GOT3 (cell line): ENCODE measurements around the gene OSTC.
"Not testable (repeated sequence)": the region's sequence is repeated elsewhere in the genome, so short reads cannot be mapped to it uniquely, and the experiment has no call there.

Experiments
- DNase-seq: peaks from one replicate; lab custom pipeline; 2025; ENCODE audit warnings: mixed read lengths; lab: John Stamatoyannopoulos, UW

OSTC gene

GRCh38 chr4:108646706-108647105, 3.7 kb upstream of the OSTC start:
- DNase-seq = no peak

- DNase-seq = no peak
Observed at GRCh38 chr4:108649863-108650211, 562 bp upstream of the OSTC start.

GRCh38 chr4:108651014-108651791, 804 bp downstream of the OSTC start:
- no peak for DNase-seq

GRCh38 chr4:108662629-108663028, 12.2 kb downstream of the OSTC start:
- no peak for DNase-seq

- DNase-seq = no peak
Observed at GRCh38 chr4:108674356-108674977, 24.1 kb downstream of the OSTC start.

- no peak for DNase-seq
Observed at GRCh38 chr4:108681321-108681809, 31.0 kb downstream of the OSTC start.

GRCh38 chr4:108683479-108683878, 33.1 kb downstream of the OSTC start:
- no peak for DNase-seq

- no peak for DNase-seq
Observed at GRCh38 chr4:108685036-108685686, 34.8 kb downstream of the OSTC start.

GRCh38 chr4:108690738-108691137, 40.3 kb downstream of the OSTC start:
- DNase-seq = no peak

GRCh38 chr4:108693211-108693610, 42.8 kb downstream of the OSTC start:
- no peak for DNase-seq

GRCh38 chr4:108693819-108694218, 43.4 kb downstream of the OSTC start:
- DNase-seq = no peak

- no peak for DNase-seq
Observed at GRCh38 chr4:108694423-108694822, 44.0 kb downstream of the OSTC start.

- DNase-seq = no peak
Observed at GRCh38 chr4:108695062-108695461, 44.7 kb downstream of the OSTC start.

GRCh38 chr4:108696160-108696559, 45.8 kb downstream of the OSTC start:
- DNase-seq = no peak

GRCh38 chr4:108700081-108700757, 49.8 kb downstream of the OSTC start:
- no peak for DNase-seq

- no peak for DNase-seq
Observed at GRCh38 chr4:108702960-108703359, 52.6 kb downstream of the OSTC start.

GRCh38 chr4:108703370-108703769, 53.0 kb downstream of the OSTC start:
- no peak for DNase-seq

- no peak for DNase-seq
Observed at GRCh38 chr4:108703966-108704365, 53.6 kb downstream of the OSTC start.

GRCh38 chr4:108706289-108706688, 55.9 kb downstream of the OSTC start:
- DNase-seq = no peak

GRCh38 chr4:108709234-108709633, 58.8 kb downstream of the OSTC start:
- DNase-seq = no peak

- DNase-seq = no peak
Observed at GRCh38 chr4:108709722-108710121, 59.3 kb downstream of the OSTC start.

GRCh38 chr4:108710578-108710977, 60.2 kb downstream of the OSTC start:
- DNase-seq = not testable (repeated sequence)

- no peak for DNase-seq
Observed at GRCh38 chr4:108714880-108715279, 64.5 kb downstream of the OSTC start.
